Thyroid gland (tissue), 4 donors: ENCODE measurements around the gene GALNT10. TPM values are rescaled to one million over a fixed set of nuclear protein-coding genes. Genes with fewer than 3 reads are reported as not detected.
A peak's percentile ranks its signal among the peaks of the same experiment; 100 is the strongest.

Source experiments
- DNase-seq, 2 donors: peaks; one replicate each; pipeline ENCODE4 v3.0.0-alpha.2; 2019
- H3K27ac ChIP-seq, 3 donors: fragments of 200-600 bp; sonication (generic); 1 replicate in 2 of 3; 2 replicates in 1 of 3; pipeline ENCODE4 v1.5.1; 2016 to 2019; ENCODE audit warnings: mild to moderate bottlenecking in 1 of 3, moderate library complexity in 1 of 3
- H3K27me3 ChIP-seq: fragments of 200-600 bp; sonication (generic); one replicate; pipeline ENCODE4 v1.5.1; 2019
- H3K36me3 ChIP-seq, 2 donors: fragments of 200-600 bp; sonication (generic); one replicate each; pipeline ENCODE4 v1.5.1; 2016 to 2019
- H3K4me1 ChIP-seq, 2 donors: fragments of 200-600 bp; sonication (generic); one replicate each; pipeline ENCODE4 v1.5.1; 2017 to 2019
- H3K4me3 ChIP-seq, 3 donors: fragments of 200-600 bp; sonication (generic); replicated peaks in 1 of 3; 1 replicate in 2 of 3; 2 replicates in 1 of 3; pipeline ENCODE4 v1.5.1; 2016; ENCODE audit warnings: mild to moderate bottlenecking in 1 of 3
- H3K9me3 ChIP-seq: fragments of 200-600 bp; sonication (generic); one replicate; pipeline ENCODE4 v1.5.1; 2017
- CTCF ChIP-seq, 6 experiments: fragments of 200-600 bp in 3 of 6; fragments of 450-650 bp in 3 of 6; sonication (generic) in 3 of 6; IDR thresholded peaks; one replicate each; pipeline ENCODE4 v1.5.1; 2016 to 2019; ENCODE audit warnings: antibody characterized with exemption in 6 of 6, mild to moderate bottlenecking in 2 of 6, inconsistent platforms in 1 of 6, moderate library complexity in 1 of 6
- POLR2A ChIP-seq, 2 donors: fragments of 450-650 bp; IDR thresholded peaks; one replicate each; pipeline ENCODE4 v1.6.1; 2017; ENCODE audit warnings: antibody characterized with exemption in 2 of 2, mild to moderate bottlenecking in 2 of 2, moderate library complexity in 1 of 2
- WGBS, 2 donors: methylation state at CpG; one replicate each; pipeline ENCODE4 v1.1.5; 2017; 5-methylcytosine and 5-hydroxymethylcytosine counted together
- intact Hi-C: fragments of 100-400 bp; cut with DNase I; formaldehyde crosslinking; loops from one replicate; pipeline ENCODE4 v1.15.1; 2023
- total RNA-seq, 4 donors: library from RNA; depleted of rRNA; stranded (reverse); fragments of >200 nt; gene quantifications; one replicate each; pipeline ENCODE4 v1.2.3, GENCODE V29; 2016

Gene GALNT10
- total RNA-seq, 4 donors from 2014 or later, result 33.3 to 69.6 (median 58.1) TPM

GRCh38 chr5:154286557-154286956, 96.0 kb downstream of the GALNT10 start:
- H3K4me3 ChIP-seq, result no peak overlapping the region
- H3K4me1 ChIP-seq, result peaks cover 23 to 29% of the 10 kb centered on the region in 2 donors
- no peaks in the 10 kb centered on the region for H3K9me3 ChIP-seq
- 74 to 80% methylated on average over 3 of the region's 3 CpGs for WGBS, 2 donors
- DNase-seq, result no peak
- no peaks in the 10 kb centered on the region for H3K36me3 ChIP-seq
- TF ChIP-seq POLR2A (IDR thresholded peaks at IDR 0.05) (no peak), CTCF (IDR thresholded peaks at IDR 0.05) (no peak)
- no peaks in the 10 kb centered on the region for H3K27me3 ChIP-seq
- peak overlapping the region; percentile 67 to 87 (median 73) for H3K27ac ChIP-seq
- intact Hi-C loops, result no loop called here

- H3K9me3 ChIP-seq, result no peaks in the 10 kb centered on the region
- no peaks in the 10 kb centered on the region for H3K27me3 ChIP-seq
- 50 to 57% methylated on average over 5 of the region's 5 CpGs for WGBS, 2 donors
- TF ChIP-seq POLR2A (IDR thresholded peaks at IDR 0.05) (no peak), CTCF (IDR thresholded peaks at IDR 0.05) (no peak)
- intact Hi-C loops, result no loop called here
- H3K4me1 ChIP-seq, result peaks cover 23 to 29% of the 10 kb centered on the region in 2 donors
- no peak overlapping the region for H3K4me3 ChIP-seq
- peak overlapping the region; percentile 67 to 87 (median 73) for H3K27ac ChIP-seq
- DNase-seq, result peak; percentile 86
- no peaks in the 10 kb centered on the region for H3K36me3 ChIP-seq
Observed at GRCh38 chr5:154287136-154287535, 96.6 kb downstream of the GALNT10 start.

- DNase-seq, result peak in 1 of 2 donors; percentile 45
- Histone ChIP-seq H3K36me3 (no peaks in the 10 kb centered on the region), H3K4me3 (no peak overlapping the region), H3K9me3 (no peaks in the 10 kb centered on the region), H3K27me3 (no peaks in the 10 kb centered on the region), H3K27ac (peak overlapping the region; percentile 16 to 87 (median 67)), H3K4me1 (peaks cover 25 to 34% of the 10 kb centered on the region in 2 donors)
- intact Hi-C loops, result no loop called here
- no peak for TF ChIP-seq POLR2A (IDR thresholded peaks at IDR 0.05)
- TF ChIP-seq CTCF (IDR thresholded peaks at IDR 0.05), result no peak
- WGBS, 2 donors, result 28 to 35% methylated on average over 2 of the region's 2 CpGs
Observed at GRCh38 chr5:154288145-154288544, 97.6 kb downstream of the GALNT10 start.

GRCh38 chr5:154291917-154292316, 101.4 kb downstream of the GALNT10 start:
- intact Hi-C loops, result no loop called here
- 90 to 96% methylated on average over 5 of the region's 5 CpGs for WGBS, 2 donors
- no peak for DNase-seq
- Histone ChIP-seq H3K27me3 (no peaks in the 10 kb centered on the region), H3K4me1 (peaks cover 32 to 34% of the 10 kb centered on the region in 2 donors), H3K36me3 (no peaks in the 10 kb centered on the region), H3K9me3 (no peaks in the 10 kb centered on the region), H3K4me3 (no peak overlapping the region), H3K27ac (no peak overlapping the region)
- TF ChIP-seq POLR2A (IDR thresholded peaks at IDR 0.05) (no peak), CTCF (IDR thresholded peaks at IDR 0.05) (no peak)

- intact Hi-C loops, result no loop called here
- Histone ChIP-seq H3K27ac (peak overlapping the region in 1 of 3 donors; percentile 26), H3K4me1 (peaks cover 21 to 24% of the 10 kb centered on the region in 2 donors), H3K4me3 (no peak overlapping the region), H3K27me3 (no peaks in the 10 kb centered on the region), H3K36me3 (no peaks in the 10 kb centered on the region), H3K9me3 (no peaks in the 10 kb centered on the region)
- WGBS, 2 donors, result 100% methylated on average over 1 of the region's 1 CpG
- no peak for DNase-seq
- no peak for TF ChIP-seq CTCF (IDR thresholded peaks at IDR 0.05)
- TF ChIP-seq POLR2A (IDR thresholded peaks at IDR 0.05), result no peak
Observed at GRCh38 chr5:154293219-154293618, 102.7 kb downstream of the GALNT10 start.
